ENCODE measurements around the gene FRMD1. TPM values are rescaled to one million over a fixed set of nuclear protein-coding genes. Genes with fewer than 3 reads are reported as not detected.

Gene FRMD1
- total RNA-seq, 1 experiment from 2014 or later, result not detected

GRCh38 chr6:168083514-168083885 lies 4.5 kb upstream of the FRMD1 start:
- BruUV-seq (replicated peaks), result no TSS peak
- H3K4me1 Mint-ChIP-seq (ENCODE audit: insufficient read depth, unreplicated experiment), result no peaks in the 10 kb centered on the region
- TF ChIP-seq, protein P1, sequence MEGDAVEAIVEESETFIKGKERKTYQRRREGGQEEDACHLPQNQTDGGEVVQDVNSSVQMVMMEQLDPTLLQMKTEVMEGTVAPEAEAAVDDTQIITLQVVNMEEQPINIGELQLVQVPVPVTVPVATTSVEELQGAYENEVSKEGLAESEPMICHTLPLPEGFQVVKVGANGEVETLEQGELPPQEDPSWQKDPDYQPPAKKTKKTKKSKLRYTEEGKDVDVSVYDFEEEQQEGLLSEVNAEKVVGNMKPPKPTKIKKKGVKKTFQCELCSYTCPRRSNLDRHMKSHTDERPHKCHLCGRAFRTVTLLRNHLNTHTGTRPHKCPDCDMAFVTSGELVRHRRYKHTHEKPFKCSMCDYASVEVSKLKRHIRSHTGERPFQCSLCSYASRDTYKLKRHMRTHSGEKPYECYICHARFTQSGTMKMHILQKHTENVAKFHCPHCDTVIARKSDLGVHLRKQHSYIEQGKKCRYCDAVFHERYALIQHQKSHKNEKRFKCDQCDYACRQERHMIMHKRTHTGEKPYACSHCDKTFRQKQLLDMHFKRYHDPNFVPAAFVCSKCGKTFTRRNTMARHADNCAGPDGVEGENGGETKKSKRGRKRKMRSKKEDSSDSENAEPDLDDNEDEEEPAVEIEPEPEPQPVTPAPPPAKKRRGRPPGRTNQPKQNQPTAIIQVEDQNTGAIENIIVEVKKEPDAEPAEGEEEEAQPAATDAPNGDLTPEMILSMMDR (IDR thresholded peaks at IDR 0.05; ENCODE audit: unreplicated experiment), result no peak
- intact Hi-C loops (cut with micrococcal nuclease), result no loop called here
- no peak overlapping the region for H3K27ac Mint-ChIP-seq (ENCODE audit: low read depth, unreplicated experiment)
- peaks cover 44% of the 10 kb centered on the region for H3K27me3 Mint-ChIP-seq (ENCODE audit: insufficient read depth, unreplicated experiment)
- POLR2A ChIA-PET, result no interaction called here
- no peak overlapping the region for H3K4me3 Mint-ChIP-seq (ENCODE audit: unreplicated experiment)
- DNase-seq (ENCODE audit: unreplicated experiment), result no peak
- H3K36me3 Mint-ChIP-seq (ENCODE audit: insufficient read depth, unreplicated experiment), result no peaks in the 10 kb centered on the region
- no peaks in the 10 kb centered on the region for H3K9me3 Mint-ChIP-seq (ENCODE audit: unreplicated experiment)
- CTCF ChIA-PET, result no interaction called here

- Mint-ChIP-seq H3K9me3 (ENCODE audit: unreplicated experiment) (no peaks in the 10 kb centered on the region), H3K27me3 (ENCODE audit: insufficient read depth, unreplicated experiment) (peaks cover 44% of the 10 kb centered on the region), H3K27ac (ENCODE audit: low read depth, unreplicated experiment) (no peak overlapping the region), H3K4me3 (ENCODE audit: unreplicated experiment) (no peak overlapping the region), H3K36me3 (ENCODE audit: insufficient read depth, unreplicated experiment) (no peaks in the 10 kb centered on the region), H3K4me1 (ENCODE audit: insufficient read depth, unreplicated experiment) (no peaks in the 10 kb centered on the region)
- CTCF ChIA-PET, result no interaction called here
- no TSS peak for BruUV-seq (replicated peaks)
- POLR2A ChIA-PET, result no interaction called here
- TF ChIP-seq, protein P1 (IDR thresholded peaks at IDR 0.05; ENCODE audit: unreplicated experiment), result no peak
- intact Hi-C loops (cut with micrococcal nuclease), result no loop called here
- no peak for DNase-seq (ENCODE audit: unreplicated experiment)
These were observed 4.0 kb upstream of the FRMD1 start for GRCh38 chr6:168082860-168083513.

- Mint-ChIP-seq H3K9me3 (ENCODE audit: unreplicated experiment) (no peaks in the 10 kb centered on the region), H3K36me3 (ENCODE audit: insufficient read depth, unreplicated experiment) (no peaks in the 10 kb centered on the region), H3K4me3 (ENCODE audit: unreplicated experiment) (no peak overlapping the region), H3K27me3 (ENCODE audit: insufficient read depth, unreplicated experiment) (peaks cover 34% of the 10 kb centered on the region), H3K27ac (ENCODE audit: low read depth, unreplicated experiment) (no peak overlapping the region), H3K4me1 (ENCODE audit: insufficient read depth, unreplicated experiment) (no peaks in the 10 kb centered on the region)
- no peak for DNase-seq (ENCODE audit: unreplicated experiment)
- no TSS peak for BruUV-seq (replicated peaks)
- intact Hi-C loops (cut with micrococcal nuclease), result no loop called here
- CTCF ChIA-PET, result no interaction called here
- TF ChIP-seq, protein P1 (IDR thresholded peaks at IDR 0.05; ENCODE audit: unreplicated experiment), result no peak
- POLR2A ChIA-PET, result interaction anchor here (0.6 kb wide), 1 partner anchor 614 kb away, joined by 3 read pairs; no protein-coding TSS in a partner anchor
These were observed 3.0 kb upstream of the FRMD1 start for GRCh38 chr6:168081858-168082546.

- no peak for DNase-seq (ENCODE audit: unreplicated experiment)
- no TSS peak for BruUV-seq (replicated peaks)
- Mint-ChIP-seq H3K4me3 (ENCODE audit: unreplicated experiment) (no peak overlapping the region), H3K36me3 (ENCODE audit: insufficient read depth, unreplicated experiment) (no peaks in the 10 kb centered on the region), H3K9me3 (ENCODE audit: unreplicated experiment) (no peaks in the 10 kb centered on the region), H3K27me3 (ENCODE audit: insufficient read depth, unreplicated experiment) (peaks cover 27% of the 10 kb centered on the region), H3K27ac (ENCODE audit: low read depth, unreplicated experiment) (no peak overlapping the region), H3K4me1 (ENCODE audit: insufficient read depth, unreplicated experiment) (no peaks in the 10 kb centered on the region)
- ChIA-PET CTCF (interaction anchor here (0.5 to 0.6 kb wide), 2 partner anchors 376 to 875 kb away, joined by 3 to 4 read pairs; no protein-coding TSS in a partner anchor), POLR2A (no interaction called here)
- TF ChIP-seq, protein P1 (IDR thresholded peaks at IDR 0.05; ENCODE audit: unreplicated experiment), result no peak
- intact Hi-C loops (cut with micrococcal nuclease), result no loop called here
These were observed 1.5 kb upstream of the FRMD1 start for GRCh38 chr6:168080393-168081077.

Measured in MCF 10A (cell line).